WTC11 (cell line): Measurements from ENCODE around the gene CPOX. TPM values are rescaled to one million over a fixed set of nuclear protein-coding genes. Genes with fewer than 3 reads are reported as not detected.

Experiments
- ATAC-seq: fragments of 200-7000 bp; cut with Tn5 transposase; 2 replicates; pipeline ENCODE4 v1.10.0; 2021; ENCODE audit warnings: mild to moderate bottlenecking, moderate library complexity
- CTCF ChIA-PET: fragments of 300-600 bp; sonication (Branson Sonifier 250); formaldehyde crosslinking; loops from one replicate; lab custom pipeline; 2021; ENCODE audit warnings: antibody characterized with exemption; lab: Charles Lee
- POLR2A ChIA-PET: fragments of 350-600 bp; sonication (Branson Sonifier 250); formaldehyde crosslinking; loops from one replicate; lab custom pipeline; 2021; ENCODE audit warnings: antibody characterized with exemption; lab: Charles Lee
- DNase-seq: peaks from one replicate; pipeline ENCODE4 v3.0.0; 2021; ENCODE audit warnings: low spot score
- H3K27ac Mint-ChIP-seq: 2 replicates; pipeline ENCODE4 v1.8.0; 2021; ENCODE audit warnings: mixed read lengths
- H3K27me3 Mint-ChIP-seq: 2 replicates; pipeline ENCODE4 v1.8.0; 2021; ENCODE audit warnings: low read depth, mild to moderate bottlenecking, moderate library complexity, mixed read lengths
- H3K36me3 Mint-ChIP-seq: 2 replicates; pipeline ENCODE4 v1.8.0; 2021; ENCODE audit warnings: mixed read lengths
- H3K4me1 Mint-ChIP-seq: 2 replicates; pipeline ENCODE4 v1.8.0; 2022; ENCODE audit warnings: mixed read lengths
- H3K4me3 Mint-ChIP-seq: 2 replicates; pipeline ENCODE4 v1.8.0; 2021; ENCODE audit warnings: mild to moderate bottlenecking, moderate library complexity, mixed read lengths
- H3K9me3 Mint-ChIP-seq: 2 replicates; pipeline ENCODE4 v1.8.0; 2021; ENCODE audit warnings: mixed read lengths
- CREM ChIP-seq: sonication (generic); formaldehyde crosslinking; IDR thresholded peaks from 2 replicates; pipeline ENCODE4 v1.8.1; 2022; ENCODE audit warnings: mild to moderate bottlenecking, missing genetic modification reagents, moderate library complexity
- E2F1 ChIP-seq: sonication (generic); formaldehyde crosslinking; IDR thresholded peaks from 2 replicates; pipeline ENCODE4 v1.8.0; 2022; ENCODE audit warnings: mild to moderate bottlenecking, missing genetic modification reagents
- E2F4 ChIP-seq: sonication (generic); formaldehyde crosslinking; IDR thresholded peaks from 2 replicates; pipeline ENCODE4 v1.8.1; 2022; ENCODE audit warnings: low read depth, mild to moderate bottlenecking, moderate library complexity, missing genetic modification reagents, borderline replicate concordance
- ERG ChIP-seq: fragments of 250-450 bp; sonication (Bioruptor Pico); IDR thresholded peaks from 2 replicates; pipeline ENCODE4 v1.8.0; 2021; ENCODE audit warnings: mild to moderate bottlenecking
- ETV6 ChIP-seq: sonication (generic); formaldehyde crosslinking; IDR thresholded peaks from 2 replicates; pipeline ENCODE4 v1.8.1; 2022; ENCODE audit warnings: mild to moderate bottlenecking, missing genetic modification reagents
- FOXK1 ChIP-seq: sonication (generic); formaldehyde crosslinking; IDR thresholded peaks from 2 replicates; pipeline ENCODE4 v1.8.0; 2022; ENCODE audit warnings: mild to moderate bottlenecking, moderate library complexity, missing genetic modification reagents
- MAX ChIP-seq: sonication (generic); formaldehyde crosslinking; IDR thresholded peaks from 2 replicates; pipeline ENCODE4 v1.8.0; 2022; ENCODE audit warnings: mild to moderate bottlenecking, missing genetic modification reagents
- MXD4 ChIP-seq: fragments of 250-450 bp; sonication (Bioruptor Pico); IDR thresholded peaks from 2 replicates; pipeline ENCODE4 v1.8.0; 2021; ENCODE audit warnings: mild to moderate bottlenecking, moderate library complexity, borderline replicate concordance
- NFATC4 ChIP-seq: fragments of 250-450 bp; sonication (Bioruptor Pico); IDR thresholded peaks from 2 replicates; pipeline ENCODE4 v1.9.0; 2021; ENCODE audit warnings: mild to moderate bottlenecking
- NR2C2 ChIP-seq: sonication (generic); formaldehyde crosslinking; IDR thresholded peaks from 2 replicates; pipeline ENCODE4 v1.8.0; 2022; ENCODE audit warnings: mild to moderate bottlenecking, missing genetic modification reagents
- NR3C1 ChIP-seq: sonication (generic); formaldehyde crosslinking; conservative IDR thresholded peaks from 2 replicates; pipeline ENCODE4 v1.8.1; 2023; ENCODE audit warnings: low read depth, mild to moderate bottlenecking, missing genetic modification reagents
- OVOL2 ChIP-seq: fragments of 250-450 bp; sonication (Bioruptor Pico); IDR thresholded peaks from 2 replicates; pipeline ENCODE4 v1.9.0; 2021; ENCODE audit warnings: mild to moderate bottlenecking, borderline replicate concordance
- SP1 ChIP-seq: sonication (generic); formaldehyde crosslinking; conservative IDR thresholded peaks from 2 replicates; pipeline ENCODE4 v1.8.1; 2022; ENCODE audit warnings: missing genetic modification reagents
- TCF7 ChIP-seq: sonication (generic); formaldehyde crosslinking; IDR thresholded peaks from 2 replicates; pipeline ENCODE4 v1.8.0; 2022; ENCODE audit warnings: mild to moderate bottlenecking, low read depth, missing genetic modification reagents, moderate library complexity
- ZBTB21 ChIP-seq: sonication (generic); formaldehyde crosslinking; IDR thresholded peaks from 2 replicates; pipeline ENCODE4 v1.8.1; 2023; ENCODE audit warnings: mild to moderate bottlenecking, missing genetic modification reagents, borderline replicate concordance
- ZNF219 ChIP-seq: sonication (generic); formaldehyde crosslinking; IDR thresholded peaks from 2 replicates; pipeline ENCODE4 v1.8.0; 2023; ENCODE audit warnings: missing genetic modification reagents, mild to moderate bottlenecking, borderline replicate concordance
- ZNF281 ChIP-seq: sonication (generic); formaldehyde crosslinking; IDR thresholded peaks from 2 replicates; pipeline ENCODE4 v1.8.0; 2023; ENCODE audit warnings: mild to moderate bottlenecking, missing genetic modification reagents
- ZNF423 ChIP-seq: fragments of 250-450 bp; sonication (Bioruptor Pico); IDR thresholded peaks from 2 replicates; pipeline ENCODE4 v2.1.2; 2022; ENCODE audit warnings: mild to moderate bottlenecking, moderate library complexity
- ZNF425 ChIP-seq: fragments of 250-450 bp; sonication (Bioruptor Pico); conservative IDR thresholded peaks from 2 replicates; pipeline ENCODE4 v1.9.0; 2021; ENCODE audit warnings: mild to moderate bottlenecking
- ZNF512 ChIP-seq: sonication (generic); formaldehyde crosslinking; IDR thresholded peaks from 2 replicates; pipeline ENCODE4 v1.8.1; 2022; ENCODE audit warnings: missing genetic modification reagents, borderline replicate concordance
- ZNF532 ChIP-seq: fragments of 250-450 bp; sonication (Bioruptor Pico); IDR thresholded peaks from 2 replicates; pipeline ENCODE4 v1.9.0; 2021; ENCODE audit warnings: mild to moderate bottlenecking, borderline replicate concordance
- total RNA-seq: library from RNA; stranded (reverse); gene quantifications from 3 replicates; pipeline ENCODE4 v1.2.3, GENCODE V29; 2021

The CPOX gene
- total RNA-seq, 1 experiment from 2014 or later: 33.4 TPM

- no peak for DNase-seq
Observed at GRCh38 chr3:98542623-98543022, 50.8 kb downstream of the CPOX start.

GRCh38 chr3:98541695-98542094 lies 51.7 kb downstream of the CPOX start:
- Mint-ChIP-seq H3K4me3 (no peak overlapping the region), H3K4me1 (peaks cover 3% of the 10 kb centered on the region; the same call in 1 of the 2 replicates), H3K27me3 (no peaks in the 10 kb centered on the region), H3K36me3 (no peaks in the 10 kb centered on the region), H3K9me3 (peaks cover 3% of the 10 kb centered on the region; the same call in 1 of the 2 replicates), H3K27ac (no peak overlapping the region)
- no peak for ATAC-seq
- no peak for DNase-seq
- POLR2A ChIA-PET: no interaction called here
- CTCF ChIA-PET: no interaction called here
- TF ChIP-seq E2F4: no peak
- TF ChIP-seq ZNF425 (CRISPR knock-in tag): no peak
- TF ChIP-seq ZNF423 (CRISPR knock-in tag): no peak
- TF ChIP-seq ZNF512 (CRISPR knock-in tag): no peak
- no peak for TF ChIP-seq ETV6 (CRISPR knock-in tag)
- no peak for TF ChIP-seq MAX (CRISPR knock-in tag)
- TF ChIP-seq NR3C1 (CRISPR knock-in tag): no peak
- no peak for TF ChIP-seq ERG (CRISPR knock-in tag)
- TF ChIP-seq NFATC4 (CRISPR knock-in tag): no peak
- TF ChIP-seq FOXK1 (CRISPR knock-in tag): no peak
- TF ChIP-seq OVOL2 (CRISPR knock-in tag): no peak
- TF ChIP-seq E2F1 (CRISPR knock-in tag): no peak
- no peak for TF ChIP-seq ZNF219 (CRISPR knock-in tag)
- TF ChIP-seq ZNF281 (CRISPR knock-in tag): no peak
- TF ChIP-seq ZNF532 (CRISPR knock-in tag): no peak

More at GRCh38 chr3:98542623-98543022, 50.8 kb downstream of the CPOX start:
- Mint-ChIP-seq H3K9me3 (peaks cover 3% of the 10 kb centered on the region; the same call in 1 of the 2 replicates), H3K27me3 (no peaks in the 10 kb centered on the region), H3K4me3 (no peak overlapping the region), H3K36me3 (no peaks in the 10 kb centered on the region), H3K27ac (no peak overlapping the region), H3K4me1 (0 out of 2 replicates have a peak, but pooled peaks cover 2% of the 10 kb centered on the region)
- ChIA-PET CTCF (no interaction called here), POLR2A (no interaction called here)
- no peak for ATAC-seq
- TF ChIP-seq MXD4 (no peak), CREM (CRISPR knock-in tag) (no peak), TCF7 (CRISPR knock-in tag) (no peak), NR3C1 (CRISPR knock-in tag) (no peak), ZNF219 (CRISPR knock-in tag) (no peak), SP1 (no peak), NR2C2 (CRISPR knock-in tag) (no peak), ZBTB21 (CRISPR knock-in tag) (no peak)
